Stimulated activated CD8-positive, alpha-beta memory T cell treated with anti-CD3 and anti-CD28 coated beads, Interleukin-4, amount 100 ng/mL, for 24 hours (primary cell): ENCODE measurements around the gene DLGAP4.
"Not testable (repeated sequence)": the region's sequence is repeated elsewhere in the genome, so short reads cannot be mapped to it uniquely, and the experiment has no call there.

Experiments
- DNase-seq: peaks from one replicate; pipeline ENCODE4 v3.0.0-alpha.2; 2020; ENCODE audit warnings: low read depth

Gene DLGAP4

GRCh38 chr20:36499723-36500501, 193.8 kb downstream of the DLGAP4 start:
- no peak for DNase-seq

- DNase-seq, result no peak
Observed at GRCh38 chr20:36501367-36502006, 195.3 kb downstream of the DLGAP4 start.

GRCh38 chr20:36504295-36504694, 198.2 kb downstream of the DLGAP4 start:
- DNase-seq, result no peak

GRCh38 chr20:36506253-36506652, 200.1 kb downstream of the DLGAP4 start:
- no peak for DNase-seq

- DNase-seq, result no peak
Observed at GRCh38 chr20:36507746-36508145, 201.6 kb downstream of the DLGAP4 start.

- no peak for DNase-seq
Observed at GRCh38 chr20:36519012-36519719, 213.0 kb downstream of the DLGAP4 start.

- no peak for DNase-seq
Observed at GRCh38 chr20:36519944-36520343, 213.8 kb downstream of the DLGAP4 start.

GRCh38 chr20:36521526-36521925, 215.4 kb downstream of the DLGAP4 start:
- DNase-seq, result no peak

- not testable (repeated sequence) for DNase-seq
Observed at GRCh38 chr20:36522412-36522811, 216.3 kb downstream of the DLGAP4 start.

- DNase-seq, result no peak
Observed at GRCh38 chr20:36523341-36523740, 217.2 kb downstream of the DLGAP4 start.

- no peak for DNase-seq
Observed at GRCh38 chr20:36525620-36526365, 219.7 kb downstream of the DLGAP4 start.

- DNase-seq, result no peak
Observed at GRCh38 chr20:36526521-36527011, 220.4 kb downstream of the DLGAP4 start.

GRCh38 chr20:36527331-36528125, 221.4 kb downstream of the DLGAP4 start:
- DNase-seq, result no peak

GRCh38 chr20:36528176-36528874, 222.2 kb downstream of the DLGAP4 start:
- no peak for DNase-seq

- no peak for DNase-seq
Observed at GRCh38 chr20:36528875-36529417, 222.8 kb downstream of the DLGAP4 start.

GRCh38 chr20:36532388-36532787, 226.2 kb downstream of the DLGAP4 start:
- no peak for DNase-seq

- DNase-seq, result no peak
Observed at GRCh38 chr20:36532822-36533221, 226.7 kb downstream of the DLGAP4 start.

- no peak for DNase-seq
Observed at GRCh38 chr20:36538026-36538722, 232.0 kb downstream of the DLGAP4 start.

GRCh38 chr20:36540551-36541211, 234.5 kb downstream of the DLGAP4 start:
- no peak for DNase-seq
